Coronary artery (tissue), 2 donors: ENCODE results near the gene REELD1.

Experiments
- DNase-seq: peaks from one replicate; pipeline ENCODE4 v3.0.0-alpha.2; 2017; ENCODE audit warnings: low spot score
- H3K27ac ChIP-seq, 2 donors: fragments of 200-600 bp; sonication (generic); one replicate each; pipeline ENCODE4 v1.5.1; 2016 to 2019
- H3K4me3 ChIP-seq: fragments of 200-600 bp; sonication (generic); 2 replicates; pipeline ENCODE4 v1.5.1; 2016; ENCODE audit warnings: mild to moderate bottlenecking, moderate library complexity
- TF ChIP-seq, protein P1 (sequence below): fragments of 200-600 bp; sonication (generic); IDR thresholded peaks from one replicate; pipeline ENCODE4 v1.5.1; 2019; ENCODE audit warnings: antibody characterized with exemption

The REELD1 gene

DNA sequence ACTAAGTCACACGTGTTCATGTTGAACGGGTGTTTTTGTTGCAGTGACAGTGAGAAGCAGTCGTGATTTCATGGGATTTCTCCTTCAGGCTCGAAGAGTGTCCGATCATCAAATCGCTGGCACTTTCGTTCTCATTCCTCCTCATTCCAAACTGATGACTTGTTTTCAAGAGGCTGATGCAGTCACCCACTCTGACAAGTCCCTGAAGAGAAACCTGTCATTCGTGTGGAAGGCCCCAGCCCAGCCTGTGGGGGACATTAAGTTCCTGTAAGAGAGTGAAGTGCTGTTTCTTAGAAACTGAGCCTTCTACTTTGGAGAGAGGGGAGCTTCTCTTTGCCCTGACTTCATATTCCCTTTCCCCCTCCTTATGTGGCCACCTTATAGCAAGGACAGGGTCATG, 8.0 kb downstream of the REELD1 start:
- no peak for DNase-seq
- no peak overlapping the region for H3K27ac ChIP-seq
- H3K4me3 ChIP-seq: no peak overlapping the region
- TF ChIP-seq, protein P1, sequence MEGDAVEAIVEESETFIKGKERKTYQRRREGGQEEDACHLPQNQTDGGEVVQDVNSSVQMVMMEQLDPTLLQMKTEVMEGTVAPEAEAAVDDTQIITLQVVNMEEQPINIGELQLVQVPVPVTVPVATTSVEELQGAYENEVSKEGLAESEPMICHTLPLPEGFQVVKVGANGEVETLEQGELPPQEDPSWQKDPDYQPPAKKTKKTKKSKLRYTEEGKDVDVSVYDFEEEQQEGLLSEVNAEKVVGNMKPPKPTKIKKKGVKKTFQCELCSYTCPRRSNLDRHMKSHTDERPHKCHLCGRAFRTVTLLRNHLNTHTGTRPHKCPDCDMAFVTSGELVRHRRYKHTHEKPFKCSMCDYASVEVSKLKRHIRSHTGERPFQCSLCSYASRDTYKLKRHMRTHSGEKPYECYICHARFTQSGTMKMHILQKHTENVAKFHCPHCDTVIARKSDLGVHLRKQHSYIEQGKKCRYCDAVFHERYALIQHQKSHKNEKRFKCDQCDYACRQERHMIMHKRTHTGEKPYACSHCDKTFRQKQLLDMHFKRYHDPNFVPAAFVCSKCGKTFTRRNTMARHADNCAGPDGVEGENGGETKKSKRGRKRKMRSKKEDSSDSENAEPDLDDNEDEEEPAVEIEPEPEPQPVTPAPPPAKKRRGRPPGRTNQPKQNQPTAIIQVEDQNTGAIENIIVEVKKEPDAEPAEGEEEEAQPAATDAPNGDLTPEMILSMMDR: no peak

DNA sequence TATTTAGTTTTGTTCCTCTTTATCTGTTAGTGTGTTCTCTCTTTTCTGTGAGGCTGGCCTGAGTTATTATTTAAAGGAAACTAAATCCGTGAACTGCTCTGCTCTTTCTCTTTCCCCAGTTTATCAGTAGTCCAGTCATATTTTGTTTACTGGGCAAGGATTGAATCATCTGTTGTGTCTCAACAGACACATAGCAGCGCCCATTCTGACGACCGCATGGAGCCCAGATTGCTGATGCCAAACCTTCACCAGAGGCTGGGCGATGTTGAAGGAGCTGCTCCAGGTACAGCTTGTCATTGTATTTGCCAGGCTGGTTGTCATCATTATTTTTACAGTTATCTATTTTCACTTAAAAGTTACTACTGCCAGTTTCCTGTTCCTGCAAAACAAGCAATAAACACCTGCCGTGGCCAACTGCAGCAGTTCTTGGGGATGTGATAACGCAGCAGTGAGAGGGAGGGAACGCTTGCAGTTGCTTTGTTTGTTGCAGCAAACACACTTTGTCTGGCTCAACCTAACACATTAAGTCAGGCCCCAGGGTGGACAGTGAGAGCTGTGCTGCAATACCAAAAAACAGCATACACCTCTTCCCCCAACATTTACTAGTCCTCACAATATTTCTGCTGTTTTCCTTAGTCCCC, 10.1 kb downstream of the REELD1 start:
- TF ChIP-seq, protein P1: no peak
- no peak overlapping the region for H3K4me3 ChIP-seq
- DNase-seq: no peak
- H3K27ac ChIP-seq: no peak overlapping the region

DNA sequence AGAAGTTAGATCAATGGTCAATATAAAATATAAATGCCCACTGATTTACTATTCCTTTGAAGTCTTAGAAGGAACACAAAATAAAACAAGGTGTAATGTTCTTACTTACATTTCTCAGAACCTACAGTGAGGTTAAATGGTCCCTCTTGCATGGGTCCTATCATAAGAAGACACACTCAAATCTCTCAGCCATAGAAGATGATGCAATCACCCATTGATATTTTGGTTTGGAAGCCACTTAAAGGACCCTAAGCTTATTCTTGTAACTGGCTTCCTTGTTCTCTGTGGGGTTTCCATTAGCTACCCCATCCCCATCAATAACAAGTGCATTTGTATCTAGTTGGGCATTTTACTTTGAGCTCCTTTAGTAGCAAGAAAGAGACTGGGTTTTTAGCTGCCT, 15.1 kb downstream of the REELD1 start:
- Histone ChIP-seq H3K27ac (no peak overlapping the region), H3K4me3 (no peak overlapping the region)
- TF ChIP-seq, protein P1: no peak
- DNase-seq: no peak

DNA sequence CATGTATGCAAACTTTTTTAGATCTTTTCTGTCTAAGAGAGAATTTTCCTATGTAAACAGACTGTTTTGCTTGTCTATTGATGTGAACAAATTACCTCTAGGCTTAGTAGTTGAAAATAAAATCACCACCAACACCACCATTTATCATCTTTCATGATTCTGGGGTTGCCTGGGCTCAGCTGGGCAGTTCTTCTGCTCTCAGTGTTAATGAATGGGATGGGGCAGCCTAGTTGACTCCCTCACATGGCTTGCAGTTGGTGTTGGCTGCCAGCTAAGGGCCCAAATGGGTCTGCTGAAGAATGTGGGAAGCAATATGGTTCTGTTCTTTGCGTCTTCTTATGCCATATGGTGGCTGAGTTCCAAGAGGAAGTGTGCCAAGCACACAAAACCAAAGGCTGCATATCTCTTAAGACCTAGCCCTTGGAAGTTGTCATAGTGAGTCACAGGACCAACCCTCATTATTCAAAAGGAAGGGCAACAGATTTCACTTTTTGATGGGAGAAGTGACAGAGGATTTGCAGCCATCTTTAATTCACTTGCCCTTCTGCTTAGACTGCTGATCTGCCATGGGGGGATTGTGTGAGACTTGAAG, 17.9 kb downstream of the REELD1 start:
- Histone ChIP-seq H3K27ac (no peak overlapping the region), H3K4me3 (no peak overlapping the region)
- DNase-seq: no peak
- TF ChIP-seq, protein P1: no peak

DNA sequence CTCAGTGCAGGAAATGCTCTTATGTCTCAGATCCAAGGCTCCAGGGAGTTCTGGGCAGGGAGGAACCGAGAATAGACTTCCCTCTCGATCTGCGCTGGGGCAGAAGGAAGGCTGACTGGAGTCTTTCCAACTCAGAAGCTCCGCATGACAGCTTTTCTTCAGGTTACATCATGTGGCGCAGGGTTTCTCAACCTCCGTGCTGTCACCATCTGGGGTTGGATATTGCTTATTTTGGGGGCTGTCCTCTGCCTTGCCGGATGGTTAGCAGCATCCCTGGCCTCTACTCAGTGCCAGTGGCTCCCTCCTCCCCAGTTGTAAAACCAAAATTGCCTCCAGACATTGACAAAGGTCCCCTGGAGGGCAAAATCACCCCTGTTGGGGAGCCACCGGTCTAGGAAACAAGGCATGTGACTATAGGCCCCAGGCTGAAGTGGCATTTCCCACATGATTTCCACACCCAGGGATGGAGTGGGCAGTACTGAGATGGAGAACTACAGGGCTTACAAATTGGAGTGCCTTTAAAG, 21.4 kb downstream of the REELD1 start:
- Histone ChIP-seq H3K4me3 (no peak overlapping the region), H3K27ac (peak overlapping the region in 1 of 2 donors; percentile 48)
- TF ChIP-seq, protein P1: no peak
- DNase-seq: no peak

DNA sequence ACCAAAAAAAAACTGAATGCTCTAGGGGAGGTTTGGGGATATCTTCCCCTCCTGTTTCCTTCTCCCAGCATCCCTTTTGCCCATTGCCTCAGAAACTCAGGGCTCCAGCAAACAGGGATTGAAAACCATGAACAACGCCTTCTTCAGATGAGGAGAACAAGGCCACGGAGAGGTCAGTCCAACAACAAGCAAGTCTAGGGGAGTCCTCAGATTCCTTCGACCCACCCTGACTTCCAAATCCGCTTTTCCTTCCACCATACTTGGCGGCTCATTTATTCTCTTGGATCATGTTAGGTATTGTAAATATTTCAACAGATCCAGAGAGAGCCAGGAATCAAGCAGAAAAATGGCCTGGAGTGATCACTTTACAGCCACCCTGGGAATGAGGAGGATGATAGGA, 21.9 kb downstream of the REELD1 start:
- H3K27ac ChIP-seq: peak overlapping the region in 1 of 2 donors; percentile 48
- TF ChIP-seq, protein P1: no peak
- H3K4me3 ChIP-seq: no peak overlapping the region
- no peak for DNase-seq

DNA sequence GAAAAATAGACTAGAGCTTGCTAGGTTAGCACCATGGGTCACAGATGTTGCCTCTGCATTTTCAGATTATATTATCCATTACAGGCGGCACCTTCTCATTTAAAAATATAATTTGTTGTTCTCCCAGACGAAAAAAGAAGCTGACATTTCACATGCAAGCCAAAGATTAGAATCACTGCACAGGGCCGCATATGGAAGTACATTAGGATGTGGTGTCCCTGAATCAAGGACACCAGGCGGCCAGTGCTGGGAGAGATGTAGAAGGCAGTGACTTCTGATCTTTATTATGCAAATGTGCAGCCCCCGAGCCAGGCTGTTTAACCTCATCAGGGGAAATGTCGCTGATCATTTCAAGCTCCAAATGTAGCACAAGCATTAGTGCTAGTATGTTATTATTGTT, 22.8 kb downstream of the REELD1 start:
- TF ChIP-seq, protein P1: no peak

More for the DNA sequence above, 22.8 kb downstream of the REELD1 start:
- H3K27ac ChIP-seq: no peak overlapping the region
- DNase-seq: no peak
- H3K4me3 ChIP-seq: no peak overlapping the region
